ENCODE data around the gene AMACR. TPM values are rescaled to one million over a fixed set of nuclear protein-coding genes. Genes with fewer than 3 reads are reported as not detected.

The AMACR gene
- total and polyA plus RNA-seq, 9 of the 15 experiments (the other 6 are each of a cell fraction or from before 2014, with no cell fraction given): 0.72 to 4.6 (median 4.0) TPM

GRCh38 chr5:34007621-34008600, at the start of gene AMACR (continued):
- no peak for TF ChIP-seq RBM14 (IDR thresholded peaks at IDR 0.05; ENCODE audit: borderline replicate concordance, insufficient read depth, low read depth, low read length)
- no peak for TF ChIP-seq TRIM25 (IDR thresholded peaks at IDR 0.05; ENCODE audit: borderline replicate concordance)
- TF ChIP-seq MXI1 (IDR thresholded peaks at IDR 0.05; ENCODE audit: low read depth, low read length): no peak; the same call in 1 of the 2 replicates
- no peak for TF ChIP-seq TOE1 (IDR thresholded peaks at IDR 0.05; ENCODE audit: borderline replicate concordance)
- TF ChIP-seq TOE1 (CRISPR knock-in tag; IDR thresholded peaks at IDR 0.05; ENCODE audit: borderline replicate concordance, low read depth): no peak
- no peak for TF ChIP-seq MITF (IDR thresholded peaks at IDR 0.05)
- TF ChIP-seq ZNF655 (CRISPR knock-in tag; IDR thresholded peaks at IDR 0.05): no peak
- TF ChIP-seq CTBP1 (IDR thresholded peaks at IDR 0.05; ENCODE audit: borderline replicate concordance): peak; percentile 89
- no peak for TF ChIP-seq KAT8 (IDR thresholded peaks at IDR 0.05; ENCODE audit: low read depth)
- no peak for TF ChIP-seq ZNF586 (CRISPR knock-in tag; conservative IDR thresholded peaks at IDR 0.05)
- TF ChIP-seq CLOCK (CRISPR knock-in tag; IDR thresholded peaks at IDR 0.05; ENCODE audit: borderline replicate concordance): no peak
- TF ChIP-seq ZNF551 (CRISPR knock-in tag; IDR thresholded peaks at IDR 0.05): no peak
- peak; percentile 83 for TF ChIP-seq U2AF1 (optimal IDR thresholded peaks at IDR 0.05; ENCODE audit: low read depth, low read length)
- no peak for TF ChIP-seq ZNF444 (CRISPR knock-in tag; IDR thresholded peaks at IDR 0.05)
- TF ChIP-seq USF1 (CRISPR knock-in tag; IDR thresholded peaks at IDR 0.05): no peak
- peak; percentile 57 for TF ChIP-seq TBP (optimal IDR thresholded peaks at IDR 0.05; ENCODE audit: low read depth, low read length)
- TF ChIP-seq RCOR1 (IDR thresholded peaks at IDR 0.05; ENCODE audit: borderline replicate concordance in 1 of 2, low read depth in 2 of 2, low read length in 2 of 2): no peak
- TF ChIP-seq ZNF239 (CRISPR knock-in tag; IDR thresholded peaks at IDR 0.05): no peak

All from K562 (cell line).